ENCODE measurements around the gene CYP26C1.

CYP26C1 gene

DNA sequence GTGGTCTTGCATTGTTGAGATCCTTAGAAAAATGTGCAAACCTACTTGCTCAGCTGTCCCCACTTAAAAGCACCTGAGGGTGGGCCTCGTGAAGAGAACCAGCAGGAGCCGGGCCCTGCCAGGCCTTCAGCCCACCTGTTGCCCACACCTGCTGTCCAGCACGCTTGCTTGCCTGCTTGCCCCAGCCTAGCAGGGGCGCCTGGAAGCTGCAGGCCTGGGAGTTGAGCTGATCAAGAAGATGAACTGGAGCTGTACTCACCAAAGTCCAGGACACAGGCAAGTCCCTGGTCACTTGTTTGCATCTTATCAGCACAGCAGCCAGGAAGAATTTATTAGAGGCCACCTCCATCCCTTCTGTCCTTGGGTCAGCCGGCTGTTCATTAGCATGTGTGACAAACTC is 36.3 kb downstream of the CYP26C1 start:
- TF ChIP-seq EZH2phosphoT487 (IDR thresholded peaks at IDR 0.05; ENCODE audit: borderline replicate concordance), result no peak
- TF ChIP-seq, protein P1, sequence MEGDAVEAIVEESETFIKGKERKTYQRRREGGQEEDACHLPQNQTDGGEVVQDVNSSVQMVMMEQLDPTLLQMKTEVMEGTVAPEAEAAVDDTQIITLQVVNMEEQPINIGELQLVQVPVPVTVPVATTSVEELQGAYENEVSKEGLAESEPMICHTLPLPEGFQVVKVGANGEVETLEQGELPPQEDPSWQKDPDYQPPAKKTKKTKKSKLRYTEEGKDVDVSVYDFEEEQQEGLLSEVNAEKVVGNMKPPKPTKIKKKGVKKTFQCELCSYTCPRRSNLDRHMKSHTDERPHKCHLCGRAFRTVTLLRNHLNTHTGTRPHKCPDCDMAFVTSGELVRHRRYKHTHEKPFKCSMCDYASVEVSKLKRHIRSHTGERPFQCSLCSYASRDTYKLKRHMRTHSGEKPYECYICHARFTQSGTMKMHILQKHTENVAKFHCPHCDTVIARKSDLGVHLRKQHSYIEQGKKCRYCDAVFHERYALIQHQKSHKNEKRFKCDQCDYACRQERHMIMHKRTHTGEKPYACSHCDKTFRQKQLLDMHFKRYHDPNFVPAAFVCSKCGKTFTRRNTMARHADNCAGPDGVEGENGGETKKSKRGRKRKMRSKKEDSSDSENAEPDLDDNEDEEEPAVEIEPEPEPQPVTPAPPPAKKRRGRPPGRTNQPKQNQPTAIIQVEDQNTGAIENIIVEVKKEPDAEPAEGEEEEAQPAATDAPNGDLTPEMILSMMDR (conservative IDR thresholded peaks at IDR 0.05; ENCODE audit: low read length), result no peak
- Histone ChIP-seq H3K9ac (ENCODE audit: low read depth, low read length, poor library complexity, severe bottlenecking) (no peak overlapping the region), H4K20me1 (ENCODE audit: insufficient read depth, low read length, poor library complexity, severe bottlenecking) (no peaks in the 10 kb centered on the region), H3K4me3 (ENCODE audit: low read length, poor library complexity, severe bottlenecking) (no peak overlapping the region), H3K9me3 (ENCODE audit: insufficient read depth, low read depth, low read length) (no peaks in the 10 kb centered on the region), H3K4me1 (ENCODE audit: insufficient read depth, low read length, poor library complexity, severe bottlenecking) (no peaks in the 10 kb centered on the region), H3K27me3 (ENCODE audit: insufficient read depth, low read length, poor library complexity, severe bottlenecking) (no peaks in the 10 kb centered on the region), H3K4me2 (ENCODE audit: low read depth, low read length, poor library complexity, severe bottlenecking) (no peak overlapping the region), H3K79me2 (ENCODE audit: insufficient read depth, low read length) (no peaks in the 10 kb centered on the region), H3K9me2 (replicated peaks; ENCODE audit: low read depth, low read length) (no peaks in the 10 kb centered on the region), H3F3A (ENCODE audit: low read depth) (no peaks in the 10 kb centered on the region), H2AFZ (ENCODE audit: low read length) (no peak overlapping the region), H3K36me3 (ENCODE audit: insufficient read depth, low read length) (no peaks in the 10 kb centered on the region)

DNA sequence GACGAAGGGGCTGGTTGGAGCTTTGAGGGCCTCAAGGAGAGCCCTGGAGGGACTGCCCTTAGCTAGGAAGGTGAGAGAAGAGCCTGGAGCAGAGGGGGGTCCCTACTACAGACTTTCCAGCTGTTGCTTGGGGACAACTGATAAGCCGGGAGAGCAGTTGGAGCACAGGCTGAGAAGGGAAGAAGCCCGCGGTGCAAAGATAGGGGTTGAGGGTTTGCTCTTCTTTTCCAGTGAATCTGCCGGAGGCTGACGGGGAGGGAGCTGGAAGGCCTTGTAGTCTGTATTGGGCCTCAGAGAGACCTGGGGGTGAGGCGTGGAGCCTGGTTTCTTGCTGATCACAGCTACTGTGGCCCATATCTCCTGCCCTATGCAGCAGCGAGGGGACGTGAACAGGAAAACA is 36.8 kb downstream of the CYP26C1 start:
- Histone ChIP-seq H2AFZ (ENCODE audit: low read length) (no peak overlapping the region), H3F3A (ENCODE audit: low read depth) (no peaks in the 10 kb centered on the region), H3K36me3 (ENCODE audit: insufficient read depth, low read length) (no peaks in the 10 kb centered on the region), H3K9me3 (ENCODE audit: insufficient read depth, low read depth, low read length) (no peaks in the 10 kb centered on the region), H3K9ac (ENCODE audit: low read depth, low read length, poor library complexity, severe bottlenecking) (no peak overlapping the region), H4K20me1 (ENCODE audit: insufficient read depth, low read length, poor library complexity, severe bottlenecking) (no peaks in the 10 kb centered on the region), H3K4me3 (ENCODE audit: low read length, poor library complexity, severe bottlenecking) (no peak overlapping the region), H3K4me2 (ENCODE audit: low read depth, low read length, poor library complexity, severe bottlenecking) (no peak overlapping the region), H3K4me1 (ENCODE audit: insufficient read depth, low read length, poor library complexity, severe bottlenecking) (no peaks in the 10 kb centered on the region), H3K79me2 (ENCODE audit: insufficient read depth, low read length) (no peaks in the 10 kb centered on the region), H3K27me3 (ENCODE audit: insufficient read depth, low read length, poor library complexity, severe bottlenecking) (no peaks in the 10 kb centered on the region), H3K9me2 (replicated peaks; ENCODE audit: low read depth, low read length) (no peaks in the 10 kb centered on the region)
- TF ChIP-seq, protein P1 (conservative IDR thresholded peaks at IDR 0.05; ENCODE audit: low read length), result no peak
- no peak for TF ChIP-seq EZH2phosphoT487 (IDR thresholded peaks at IDR 0.05; ENCODE audit: borderline replicate concordance)

DNA sequence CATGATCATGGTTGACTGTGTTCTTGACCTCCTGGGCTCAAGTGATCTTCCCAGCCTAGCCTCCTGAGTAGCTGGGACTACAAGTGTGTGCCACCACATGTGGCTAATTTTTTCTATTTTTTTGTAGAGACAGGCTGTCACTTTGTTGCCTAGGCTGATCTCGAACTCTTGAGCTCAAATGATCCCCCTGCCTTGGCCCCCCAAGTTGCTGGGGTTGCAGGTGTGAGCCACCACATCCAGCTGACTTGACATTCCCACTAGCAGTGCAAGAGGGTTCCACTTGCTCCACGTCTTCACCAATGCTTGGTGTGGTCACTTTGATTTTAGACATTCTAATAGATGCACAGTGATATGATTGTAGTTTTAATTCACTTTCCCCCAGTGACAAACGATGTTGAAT is 38.2 kb downstream of the CYP26C1 start:
- Histone ChIP-seq H3K79me2 (ENCODE audit: insufficient read depth, low read length) (no peaks in the 10 kb centered on the region), H3K36me3 (ENCODE audit: insufficient read depth, low read length) (no peaks in the 10 kb centered on the region), H4K20me1 (ENCODE audit: insufficient read depth, low read length, poor library complexity, severe bottlenecking) (no peaks in the 10 kb centered on the region), H3K4me1 (ENCODE audit: insufficient read depth, low read length, poor library complexity, severe bottlenecking) (no peaks in the 10 kb centered on the region), H3K4me2 (ENCODE audit: low read depth, low read length, poor library complexity, severe bottlenecking) (no peak overlapping the region), H3K27me3 (ENCODE audit: insufficient read depth, low read length, poor library complexity, severe bottlenecking) (no peaks in the 10 kb centered on the region), H3K9me3 (ENCODE audit: insufficient read depth, low read depth, low read length) (peaks cover 3% of the 10 kb centered on the region; the same call in 1 of the 2 replicates), H3K4me3 (ENCODE audit: low read length, poor library complexity, severe bottlenecking) (no peak overlapping the region), H3K9me2 (replicated peaks; ENCODE audit: low read depth, low read length) (no peaks in the 10 kb centered on the region), H3F3A (ENCODE audit: low read depth) (no peaks in the 10 kb centered on the region), H3K9ac (ENCODE audit: low read depth, low read length, poor library complexity, severe bottlenecking) (no peak overlapping the region), H2AFZ (ENCODE audit: low read length) (no peak overlapping the region)
- TF ChIP-seq, protein P1 (conservative IDR thresholded peaks at IDR 0.05; ENCODE audit: low read length), result no peak
- TF ChIP-seq EZH2phosphoT487 (IDR thresholded peaks at IDR 0.05; ENCODE audit: borderline replicate concordance), result no peak

Data from Loucy (cell line).